H9 (cell line): ENCODE data around the gene ZCCHC4. TPM values are rescaled to one million over a fixed set of nuclear protein-coding genes. Genes with fewer than 3 reads are reported as not detected.

ENCODE experiments used
- DNase-seq: peaks from one replicate; pipeline ENCODE4 v3.0.0-alpha.2; 2017
- H2AFZ ChIP-seq: one replicate; pipeline ENCODE4 v1.6.1; 2013; ENCODE audit warnings: mild to moderate bottlenecking, low read length, control low read depth, moderate library complexity
- H2AK5ac ChIP-seq: 2 replicates; pipeline ENCODE4 v1.6.1; 2013; ENCODE audit warnings: low read length, control low read depth, mixed read lengths; ENCODE audit not compliant: insufficient read length
- H2BK120ac ChIP-seq: one replicate; pipeline ENCODE4 v1.6.1; 2013; ENCODE audit warnings: low read depth, mild to moderate bottlenecking, low read length, control low read depth, inconsistent platforms; ENCODE audit not compliant: poor library complexity, severe bottlenecking
- H2BK12ac ChIP-seq: 2 replicates; pipeline ENCODE4 v1.6.1; 2013; ENCODE audit warnings: low read length, control low read depth, mixed read lengths, low read depth; ENCODE audit not compliant: insufficient read length
- H2BK15ac ChIP-seq: 2 replicates; pipeline ENCODE4 v1.6.1; 2013; ENCODE audit warnings: low read depth, low read length, control low read depth
- H2BK20ac ChIP-seq: one replicate; pipeline ENCODE4 v1.6.1; 2013; ENCODE audit warnings: low read depth, mild to moderate bottlenecking, low read length, control low read depth, inconsistent platforms; ENCODE audit not compliant: poor library complexity, severe bottlenecking
- H2BK5ac ChIP-seq: 2 replicates; pipeline ENCODE4 v1.6.1; 2013; ENCODE audit warnings: low read length, control low read depth, mixed read lengths; ENCODE audit not compliant: insufficient read length
- H3K14ac ChIP-seq: 2 replicates; pipeline ENCODE4 v1.6.1; 2013; ENCODE audit warnings: low read length, control low read depth; ENCODE audit not compliant: insufficient read depth
- H3K18ac ChIP-seq: 2 replicates; pipeline ENCODE4 v1.6.1; 2013; ENCODE audit warnings: low read depth, mild to moderate bottlenecking, mixed read lengths, low read length, control low read depth; ENCODE audit not compliant: insufficient read length
- H3K23ac ChIP-seq: 2 replicates; pipeline ENCODE4 v1.6.1; 2013; ENCODE audit warnings: low read length, control low read depth, mixed read lengths, low read depth; ENCODE audit not compliant: insufficient read length
- H3K23me2 ChIP-seq: 2 replicates; pipeline ENCODE4 v1.6.1; 2013; ENCODE audit warnings: low read depth, mild to moderate bottlenecking, mixed read lengths, low read length, control low read depth; ENCODE audit not compliant: insufficient read length, poor library complexity, severe bottlenecking
- H3K27ac ChIP-seq: 2 replicates; pipeline ENCODE4 v1.5.1; 2013; ENCODE audit warnings: low read length, control low read depth, mixed read lengths, low read depth; ENCODE audit not compliant: insufficient read length
- H3K27me3 ChIP-seq: 2 replicates; pipeline ENCODE4 v1.6.1; 2013; ENCODE audit warnings: low read length, control low read depth, inconsistent platforms; ENCODE audit not compliant: insufficient read depth
- H3K4ac ChIP-seq: 2 replicates; pipeline ENCODE4 v1.6.1; 2013; ENCODE audit warnings: low read depth, mild to moderate bottlenecking, control low read depth, inconsistent platforms, low read length, moderate library complexity
- H3K4me1 ChIP-seq: 2 replicates; pipeline ENCODE4 v1.6.1; 2013; ENCODE audit warnings: low read length, control low read depth, inconsistent platforms; ENCODE audit not compliant: insufficient read depth
- H3K4me2 ChIP-seq: 2 replicates; pipeline ENCODE4 v1.6.1; 2013; ENCODE audit warnings: low read length, control low read depth, mixed read lengths; ENCODE audit not compliant: insufficient read length, insufficient read depth
- H3K56ac ChIP-seq: 2 replicates; pipeline ENCODE4 v1.6.1; 2013; ENCODE audit warnings: low read depth, mild to moderate bottlenecking, mixed read lengths, low read length, control low read depth; ENCODE audit not compliant: insufficient read length
- H3K79me1 ChIP-seq: 2 replicates; pipeline ENCODE4 v1.6.1; 2013; ENCODE audit warnings: low read depth, mild to moderate bottlenecking, moderate library complexity, low read length, control low read depth, inconsistent platforms; ENCODE audit not compliant: insufficient read depth, poor library complexity, severe bottlenecking
- H3K79me2 ChIP-seq: 2 replicates; pipeline ENCODE4 v1.6.1; 2013; ENCODE audit warnings: low read length, control low read depth, inconsistent platforms; ENCODE audit not compliant: insufficient read depth
- H3K9ac ChIP-seq: 2 replicates; pipeline ENCODE4 v1.6.1; 2013; ENCODE audit warnings: low read length, control low read depth, mixed read lengths; ENCODE audit not compliant: insufficient read length; ENCODE audit errors: extremely low read depth
- H3K9me3 ChIP-seq: one replicate; pipeline ENCODE4 v1.6.1; 2013; ENCODE audit warnings: low read depth, low read length, inconsistent platforms; ENCODE audit not compliant: control insufficient read depth
- H3T11ph ChIP-seq: one replicate; pipeline ENCODE4 v1.6.1; 2013; ENCODE audit warnings: mild to moderate bottlenecking, low read length, control low read depth, inconsistent platforms
- H4K20me1 ChIP-seq: one replicate; pipeline ENCODE4 v1.6.1; 2013; ENCODE audit not compliant: control insufficient read depth, insufficient read length, insufficient read depth
- H4K5ac ChIP-seq: 2 replicates; pipeline ENCODE4 v1.6.1; 2013; ENCODE audit warnings: low read depth, mild to moderate bottlenecking, mixed read lengths, low read length, control low read depth; ENCODE audit not compliant: insufficient read length
- H4K8ac ChIP-seq: replicated peaks from 2 replicates; pipeline ENCODE4 v1.6.1; 2013; ENCODE audit warnings: low read length, control low read depth, mixed read lengths, low read depth; ENCODE audit not compliant: insufficient read length
- H4K91ac ChIP-seq: 2 replicates; pipeline ENCODE4 v1.6.1; 2013; ENCODE audit warnings: low read depth, mild to moderate bottlenecking, moderate library complexity, mixed read lengths, low read length, control low read depth; ENCODE audit not compliant: insufficient read length
- H3K27ac Mint-ChIP-seq, 3 experiments: 2 replicates in 2 of 3; 3 replicates in 1 of 3; pipeline ENCODE4 v1.8.0; 2020 to 2021; ENCODE audit warnings: mixed read lengths in 3 of 3, mild to moderate bottlenecking in 1 of 3, moderate library complexity in 1 of 3
- H3K27me3 Mint-ChIP-seq: 2 replicates; pipeline ENCODE4 v1.8.0; 2021; ENCODE audit warnings: low read depth, mild to moderate bottlenecking, moderate library complexity, mixed read lengths
- H3K36me3 Mint-ChIP-seq, 3 experiments: 2 replicates in 2 of 3; 3 replicates in 1 of 3; pipeline ENCODE4 v1.8.0; 2020 to 2021; ENCODE audit warnings: low read depth in 3 of 3, mixed read lengths in 3 of 3; ENCODE audit not compliant: insufficient read depth in 1 of 3
- H3K4me1 Mint-ChIP-seq, 2 experiments: 2 replicates each; pipeline ENCODE4 v1.8.0; 2020; ENCODE audit warnings: mixed read lengths in 2 of 2
- H3K4me3 Mint-ChIP-seq, 2 experiments: 2 replicates in 1 of 2; 3 replicates in 1 of 2; pipeline ENCODE4 v1.8.0; 2020 to 2021; ENCODE audit warnings: mild to moderate bottlenecking in 2 of 2, mixed read lengths in 2 of 2, moderate library complexity in 1 of 2
- H3K9me3 Mint-ChIP-seq, 2 experiments: 2 replicates in 1 of 2; 3 replicates in 1 of 2; pipeline ENCODE4 v1.8.0; 2020; ENCODE audit warnings: mild to moderate bottlenecking in 2 of 2, mixed read lengths in 2 of 2, moderate library complexity in 1 of 2
- CTCF ChIP-seq: fragments of 200-600 bp; sonication (generic); conservative IDR thresholded peaks from 3 replicates; pipeline ENCODE4 v1.8.0; 2021; ENCODE audit warnings: antibody characterized with exemption, mild to moderate bottlenecking
- WGBS: extraction: QIAGEN DNeasy Blood & Tissue Kit; methylation state at CpG from one replicate; pipeline ENCODE4 v1.1.7; 2013; ENCODE audit warnings: missing lambda C conversion rate, low lambda C conversion rate, mixed read lengths; ENCODE audit not compliant: insufficient read length; ENCODE audit errors: extremely low coverage; 5-methylcytosine and 5-hydroxymethylcytosine counted together
- total RNA-seq: library from RNA; stranded (reverse); gene quantifications from 2 replicates; pipeline ENCODE4 v1.2.1, GENCODE V29; 2021

Gene ZCCHC4
- total RNA-seq, 1 experiment from 2014 or later, result 6.8 TPM

GRCh38 chr4:25386926-25387325 is 74.4 kb downstream of the ZCCHC4 start:
- WGBS, result no CpG with 5 or more reads among the region's 2 CpGs
- Histone ChIP-seq H3K4me2 (no peak overlapping the region), H3K14ac (no peak overlapping the region), H3K9me3 (no peaks in the 10 kb centered on the region), H3K23me2 (no peaks in the 10 kb centered on the region), H3K79me2 (no peaks in the 10 kb centered on the region), H3K23ac (no peak overlapping the region), H3T11ph (no peak overlapping the region), H3K56ac (no peak overlapping the region), H2BK120ac (no peak overlapping the region), H4K8ac (no peak overlapping the region), H4K20me1 (no peaks in the 10 kb centered on the region), H2BK15ac (no peak overlapping the region), H3K9ac (no peak overlapping the region), H4K5ac (no peak overlapping the region), H2AK5ac (no peak overlapping the region), H2BK20ac (no peak overlapping the region), H3K27ac (no peak overlapping the region), H4K91ac (no peak overlapping the region), H3K27me3 (no peaks in the 10 kb centered on the region), H3K4me1 (no peaks in the 10 kb centered on the region), H3K4ac (no peak overlapping the region), H3K79me1 (no peaks in the 10 kb centered on the region), H2BK12ac (no peak overlapping the region), H2BK5ac (no peak overlapping the region), H3K18ac (no peak overlapping the region), H2AFZ (no peak overlapping the region)
- no peaks in the 10 kb centered on the region for H3K27me3 Mint-ChIP-seq
- DNase-seq, result no peak
- no peak overlapping the region for H3K4me3 Mint-ChIP-seq
- H3K4me1 Mint-ChIP-seq, result no peaks in the 10 kb centered on the region
- H3K27ac Mint-ChIP-seq, result no peak overlapping the region
- H3K9me3 Mint-ChIP-seq, result no peaks in the 10 kb centered on the region
- no peak for TF ChIP-seq CTCF
- H3K36me3 Mint-ChIP-seq, result peaks cover 13 to 58% (median 58%) of the 10 kb centered on the region in 3 experiments; a peak in 6 of 7 replicates
